HG03196 (cell line): ENCODE measurements around the gene MKI67.
"Not testable (repeated sequence)": the region's sequence is repeated elsewhere in the genome, so short reads cannot be mapped to it uniquely, and the experiment has no call there.

ENCODE experiments used
- ATAC-seq: cut with Tn5 transposase; IDR thresholded peaks from one replicate; pipeline ENCODE4 v1.9.1; 2021; ENCODE audit not compliant: unreplicated experiment

The MKI67 gene

DNA sequence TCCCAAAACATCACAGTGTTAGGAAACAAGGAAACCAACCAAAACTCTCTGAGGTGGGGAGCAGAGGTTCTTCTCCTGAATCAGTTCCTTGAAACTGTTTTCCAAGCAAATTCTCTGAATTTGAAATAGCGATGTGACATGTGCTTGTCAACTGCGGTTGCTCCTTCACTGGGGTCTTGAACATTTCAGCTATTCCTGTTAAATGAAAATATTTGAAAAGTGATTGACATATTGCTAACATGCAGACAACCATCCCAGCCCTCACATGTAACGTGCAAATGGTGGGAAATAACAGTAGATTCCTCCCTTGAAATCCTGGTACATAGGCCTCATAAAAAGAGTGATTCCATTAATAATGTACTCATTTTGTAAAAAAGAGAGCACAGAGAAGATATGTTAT, 15.9 kb downstream of the MKI67 start:
- ATAC-seq: no peak

DNA sequence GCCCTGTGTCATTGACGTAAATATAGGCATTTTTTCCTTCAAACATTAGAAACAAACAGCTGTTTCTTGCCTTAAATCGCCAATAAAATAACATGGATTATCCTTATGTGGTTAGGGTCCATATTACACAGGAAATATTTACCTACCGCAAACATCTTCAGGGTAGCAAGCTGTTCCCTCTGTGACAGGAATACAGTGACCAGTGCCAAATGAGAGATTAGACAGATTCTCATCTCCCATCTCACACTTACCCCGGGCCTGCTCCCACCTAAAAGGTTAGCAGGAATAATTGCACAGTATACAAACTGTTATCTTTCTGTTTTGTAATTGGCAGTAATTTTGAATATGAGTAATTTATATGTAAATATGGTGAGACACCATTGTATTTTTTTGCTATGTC, 16.5 kb downstream of the MKI67 start:
- no peak for ATAC-seq

DNA sequence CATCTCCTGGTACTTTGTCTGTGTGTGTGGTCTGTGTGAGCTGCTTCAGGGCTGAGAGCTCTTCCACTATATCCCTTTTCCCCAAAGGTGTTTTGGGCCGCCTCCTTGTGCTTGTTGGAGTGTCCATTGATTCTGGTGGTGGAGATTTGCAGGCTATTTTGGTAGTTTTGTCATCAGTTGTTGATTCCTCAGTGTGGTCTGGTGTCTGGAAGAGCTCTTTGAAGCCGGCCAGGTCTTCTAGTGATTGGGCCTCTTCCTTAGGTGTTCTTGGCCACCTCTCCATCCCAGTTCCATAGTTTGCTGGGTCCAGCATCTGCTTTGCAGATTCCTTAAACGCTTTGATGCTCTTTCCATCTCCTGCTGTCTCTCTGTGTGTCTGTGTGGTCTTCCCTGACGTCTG, 20.8 kb downstream of the MKI67 start:
- no peak for ATAC-seq

DNA sequence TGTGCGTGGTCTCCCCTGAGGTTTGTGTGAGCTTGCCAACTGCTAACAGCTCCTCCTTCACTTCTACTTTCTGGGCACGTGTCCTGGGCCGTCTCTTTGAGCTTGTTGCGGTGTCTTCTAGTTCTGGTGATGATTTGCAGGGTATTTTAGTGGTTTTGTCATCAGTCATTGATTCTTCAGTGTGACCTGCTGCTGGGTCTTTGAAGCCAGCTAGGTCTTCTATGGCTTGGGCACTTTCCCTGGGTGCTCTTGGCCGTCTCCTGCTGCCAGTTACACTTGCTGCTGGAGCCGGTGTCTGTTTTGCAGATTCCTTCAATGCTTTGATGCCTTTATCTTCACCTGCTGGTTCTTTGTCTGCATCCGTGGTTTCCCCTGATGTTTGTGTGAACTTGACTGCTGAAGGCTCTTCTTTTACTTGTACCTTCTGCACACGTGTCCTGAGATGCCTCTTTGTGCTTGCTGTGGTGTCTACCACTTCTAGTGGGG, 23.0 kb downstream of the MKI67 start:
- ATAC-seq: no peak

DNA sequence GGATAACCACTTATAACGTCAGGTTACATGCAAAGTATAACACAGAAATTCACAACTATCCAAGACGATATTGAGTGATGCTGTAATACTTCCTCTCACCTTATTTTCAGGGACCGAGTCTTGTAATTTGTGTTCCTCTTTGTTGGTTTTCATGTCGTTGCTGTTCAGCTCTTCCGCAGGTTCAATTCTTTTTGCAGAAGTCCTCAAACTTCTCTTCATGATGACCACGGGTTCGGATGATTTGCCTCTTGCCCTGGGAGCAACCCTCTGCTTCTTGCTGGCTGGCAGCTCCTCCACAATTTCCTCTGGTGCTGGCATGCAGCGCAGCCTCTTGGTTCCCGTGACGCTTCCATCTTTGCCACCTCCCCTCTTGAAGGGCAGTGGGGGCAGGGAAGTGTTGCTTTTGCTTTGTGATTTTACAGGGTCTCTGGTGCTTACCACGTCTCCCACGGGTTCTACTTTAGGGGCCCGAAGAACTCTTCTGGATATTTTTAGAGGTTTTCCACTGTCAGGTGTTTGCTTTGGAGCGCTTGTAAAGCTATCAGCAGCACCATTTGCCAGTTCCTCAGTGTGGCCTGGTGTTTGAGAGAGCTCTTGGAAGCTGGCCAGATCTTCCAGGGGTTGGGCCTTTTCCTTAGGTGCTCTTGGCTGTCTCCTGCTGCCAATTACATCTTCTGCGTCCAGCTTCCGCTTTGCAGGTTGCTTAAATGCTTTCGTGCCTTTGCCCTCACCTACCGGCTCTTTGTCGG, 23.6 kb downstream of the MKI67 start:
- no peak for ATAC-seq

DNA sequence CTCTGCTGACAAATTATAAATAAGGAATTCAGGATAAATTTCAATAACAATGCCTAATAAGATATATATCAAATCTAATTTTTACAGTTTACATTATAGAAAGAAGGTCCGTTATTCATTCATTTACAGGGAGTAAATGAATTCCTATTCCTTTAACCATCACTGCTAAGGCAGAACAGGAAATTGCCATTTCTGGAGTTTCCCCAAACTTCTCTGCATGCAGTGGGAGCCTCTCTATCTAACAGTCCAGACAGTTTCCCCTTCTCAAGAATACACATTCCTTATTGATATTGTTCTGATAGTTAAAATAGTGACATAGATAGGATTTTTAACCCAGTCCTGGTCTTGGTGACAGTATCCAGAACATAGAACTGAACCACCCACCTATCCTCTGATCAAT, 24.3 kb downstream of the MKI67 start:
- no peak for ATAC-seq

DNA sequence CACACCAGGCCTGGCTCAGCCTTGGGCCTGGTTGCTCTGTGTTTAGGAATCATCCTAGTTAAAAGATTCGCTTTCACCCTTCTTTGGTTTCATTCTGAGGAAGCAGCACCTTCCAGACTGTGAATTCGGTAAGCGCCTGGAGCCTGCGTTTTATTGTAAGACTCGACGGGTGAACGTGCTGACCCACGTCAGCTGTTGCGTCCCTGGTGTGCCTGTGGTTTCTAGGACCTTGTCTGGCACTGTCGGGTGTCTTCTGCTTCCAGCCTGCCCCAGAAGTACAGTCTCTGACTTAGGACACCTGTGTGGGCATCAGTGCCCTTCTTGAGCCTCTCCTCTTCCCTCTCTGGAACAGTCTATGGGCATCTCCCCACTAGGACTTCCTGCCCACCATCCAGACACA, 26.3 kb downstream of the MKI67 start:
- ATAC-seq: no peak

DNA sequence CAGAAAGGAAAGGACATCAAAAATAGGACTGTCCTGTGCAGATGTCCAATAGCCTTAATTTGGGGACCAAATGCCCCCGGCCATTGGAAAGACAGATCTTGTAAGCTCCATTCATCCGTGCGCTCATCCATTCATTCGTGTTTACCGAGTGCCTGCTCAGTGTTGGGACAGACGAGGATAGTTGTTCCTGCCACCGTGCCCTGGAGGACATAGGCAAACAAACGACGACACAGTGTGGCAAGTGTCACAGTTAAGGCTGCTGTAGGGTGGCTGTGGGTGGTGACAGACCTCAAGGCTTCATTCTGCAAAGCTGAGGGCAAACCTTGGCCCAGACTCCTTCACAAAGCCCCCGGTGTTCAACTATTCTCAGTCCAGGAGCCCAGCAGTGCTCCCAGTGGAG, 27.6 kb downstream of the MKI67 start:
- ATAC-seq: no peak

DNA sequence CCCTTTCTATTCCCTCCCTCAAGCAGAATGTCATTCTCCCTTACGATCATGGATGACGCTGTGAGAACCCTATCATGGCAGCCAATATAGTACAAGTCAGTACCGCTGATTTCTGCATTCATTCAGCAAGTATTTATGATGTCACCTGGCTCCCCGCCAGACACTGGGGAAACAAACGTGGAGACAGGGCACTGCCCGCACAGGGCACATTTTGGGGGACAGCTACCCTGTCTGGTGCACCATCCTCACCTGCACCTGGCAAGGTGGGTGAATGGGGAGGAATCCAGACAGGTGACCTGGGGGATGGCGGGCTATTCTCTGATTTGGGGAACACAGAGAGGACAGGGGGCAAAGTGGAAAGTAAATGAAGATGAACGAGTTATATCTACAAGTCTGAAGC, 28.4 kb downstream of the MKI67 start:
- no peak for ATAC-seq

DNA sequence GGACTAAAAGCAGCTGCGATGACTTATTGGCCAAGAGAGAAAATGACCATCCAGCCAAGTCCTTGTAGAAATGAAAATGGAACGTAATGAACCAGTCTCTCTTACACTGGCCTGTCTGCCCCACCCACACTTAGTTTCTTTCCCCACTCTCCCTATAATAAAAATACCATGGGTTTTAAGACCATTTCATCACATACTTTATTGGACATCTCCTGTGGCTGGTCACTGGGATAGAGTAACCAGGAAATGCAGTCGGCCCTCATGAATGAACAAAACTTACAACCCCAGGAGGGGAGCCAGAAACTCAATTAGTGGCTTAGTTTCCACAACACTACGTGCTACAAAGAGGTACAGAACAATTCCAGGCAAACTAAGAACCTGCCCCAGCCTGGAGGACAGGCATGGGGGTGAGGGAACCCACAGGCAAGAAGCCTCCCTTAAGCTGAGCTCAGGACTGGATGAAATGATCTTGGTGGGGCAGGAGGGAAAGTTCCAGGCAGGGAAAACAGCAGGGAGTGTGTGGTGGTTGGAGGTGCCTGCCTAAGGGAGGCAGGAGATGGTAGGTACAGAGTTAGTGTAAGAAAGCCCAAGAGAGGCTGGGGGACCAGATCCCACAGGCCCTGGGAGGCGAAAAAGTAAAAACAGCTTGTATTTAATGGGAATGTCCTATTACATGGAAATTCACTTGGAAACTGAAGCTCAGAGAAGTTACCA, 29.6 kb downstream of the MKI67 start:
- ATAC-seq: no peak

DNA sequence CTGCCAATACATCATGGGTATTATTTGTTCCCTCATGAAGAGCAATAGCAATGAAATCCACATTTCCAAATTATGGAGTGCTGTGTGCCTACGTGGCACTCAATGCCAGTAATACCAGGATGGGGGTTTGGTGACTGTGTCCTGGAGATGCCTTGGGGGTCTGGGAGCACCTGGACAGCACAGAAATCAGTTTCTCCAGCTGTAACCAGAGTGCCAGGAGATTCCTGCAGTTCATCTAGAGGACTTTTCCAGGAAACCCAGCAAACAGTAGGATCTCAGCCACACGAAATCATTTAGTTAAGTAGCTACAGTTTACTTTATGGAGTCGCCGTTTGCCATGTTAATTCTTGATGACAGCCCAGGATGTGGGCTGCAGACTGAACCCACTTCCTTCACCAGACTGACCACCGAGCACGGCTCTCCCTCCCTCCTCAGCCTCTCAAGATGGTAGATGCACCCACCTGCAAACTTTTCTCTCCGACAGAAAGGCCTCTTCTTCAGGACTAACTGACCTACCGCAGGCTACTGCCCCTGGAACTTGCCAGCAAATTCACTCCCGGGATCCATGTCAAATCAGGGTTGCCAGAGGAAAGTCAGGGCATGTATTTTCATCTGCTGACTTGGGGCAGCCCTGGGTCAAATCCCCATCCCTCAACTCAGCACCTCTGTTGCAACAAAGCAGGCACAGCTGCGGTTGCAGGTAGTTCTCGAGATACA, 30.3 kb downstream of the MKI67 start:
- peak; percentile 40 for ATAC-seq

DNA sequence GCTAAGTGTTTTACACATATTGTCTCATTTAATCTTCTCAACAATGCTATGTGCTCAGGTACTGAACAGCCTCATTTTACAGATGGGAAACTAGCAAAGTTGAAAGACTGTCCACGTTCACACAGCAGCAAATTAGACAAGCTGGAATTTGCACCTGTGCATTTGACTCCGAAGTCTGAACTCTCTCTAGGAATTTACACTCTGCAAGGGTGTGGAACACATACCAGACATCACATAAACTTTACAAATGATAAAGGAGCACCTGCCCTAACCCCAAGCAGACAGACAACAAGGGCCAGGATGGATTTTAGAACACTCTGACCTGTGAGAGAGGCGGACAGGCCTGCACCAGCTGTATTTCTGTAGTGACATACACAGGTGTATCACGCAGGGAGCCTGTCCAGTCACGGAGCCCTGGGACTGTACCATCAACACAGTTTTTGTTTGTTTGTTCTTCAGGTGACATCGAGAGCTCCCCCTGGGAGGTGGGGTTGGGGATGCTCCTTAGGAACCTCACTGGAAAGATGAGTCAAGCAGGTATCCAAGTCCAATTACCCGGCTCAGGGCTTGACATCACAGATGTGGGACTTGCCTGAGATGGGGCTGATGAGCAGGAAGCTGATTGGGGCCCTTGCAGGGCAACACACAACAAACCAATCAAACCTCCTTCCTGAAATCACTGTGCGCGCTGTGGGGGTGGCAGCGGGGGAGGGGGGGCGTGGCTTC, 31.0 kb downstream of the MKI67 start:
- peak; percentile 58 for ATAC-seq

DNA sequence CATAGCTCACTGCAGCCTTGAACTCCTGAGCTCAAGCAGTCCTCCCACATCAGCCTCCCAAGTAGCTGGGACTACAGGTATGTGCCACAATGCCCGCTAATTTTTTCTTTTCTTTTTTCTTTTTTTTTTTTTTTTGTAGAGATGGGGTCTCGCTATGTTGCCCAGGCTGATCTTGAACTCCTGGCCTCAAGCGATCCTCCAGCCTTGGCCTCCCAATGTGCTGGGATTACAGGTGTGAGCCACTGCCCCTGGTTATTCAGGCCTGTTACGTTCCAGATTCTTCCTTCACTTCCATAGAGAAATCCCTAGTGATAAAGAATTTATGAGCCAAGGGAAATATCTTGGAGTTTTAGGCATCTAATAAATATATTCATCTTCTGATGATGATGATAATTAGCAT, 31.6 kb downstream of the MKI67 start:
- ATAC-seq: not testable (repeated sequence)

DNA sequence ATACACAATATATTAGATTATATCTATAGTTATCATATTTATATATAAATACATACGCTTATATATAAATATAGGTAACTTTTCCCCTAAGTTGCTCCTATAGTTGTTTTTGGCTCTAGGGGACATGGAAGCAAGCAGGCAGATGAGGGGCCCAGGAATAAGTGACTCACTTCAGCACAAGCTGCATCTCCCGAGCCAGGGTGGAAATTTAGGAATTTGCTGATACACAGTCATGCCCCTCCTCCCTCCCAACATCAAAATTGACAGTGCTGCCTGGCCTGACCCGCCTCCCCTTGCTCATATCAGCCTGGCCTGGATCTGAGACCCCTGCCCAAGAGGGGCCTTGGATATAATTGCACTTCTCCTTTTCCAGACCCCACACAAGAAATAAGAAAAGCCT, 33.8 kb downstream of the MKI67 start:
- ATAC-seq: no peak

DNA sequence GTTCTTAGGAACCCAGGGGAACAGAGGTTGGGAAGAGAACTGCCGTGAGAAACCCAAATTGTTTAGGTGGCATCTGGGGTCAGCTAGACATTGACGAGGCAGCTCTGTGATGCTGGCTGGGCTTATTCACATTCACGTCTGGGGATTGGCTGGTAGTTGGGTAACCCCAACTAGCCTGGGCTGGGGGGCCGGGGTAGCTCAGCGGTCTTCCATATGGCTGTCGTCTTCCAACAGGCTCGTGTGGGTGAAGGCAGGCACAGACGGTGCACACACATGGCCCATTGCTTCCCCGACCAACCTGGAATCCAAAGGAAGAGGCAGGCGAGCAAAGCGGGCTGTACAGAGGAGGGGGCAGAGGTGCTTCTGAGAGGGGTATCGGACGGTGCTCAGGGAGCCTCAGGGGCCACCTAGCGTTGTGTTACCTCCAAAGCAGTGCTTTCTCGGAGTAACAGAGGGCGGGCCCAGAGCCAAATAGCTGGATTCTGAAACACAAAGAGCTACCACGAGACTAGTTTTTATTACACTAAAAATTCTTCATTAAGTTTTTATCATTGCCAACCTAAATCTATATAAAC, 34.5 kb downstream of the MKI67 start:
- no peak for ATAC-seq

DNA sequence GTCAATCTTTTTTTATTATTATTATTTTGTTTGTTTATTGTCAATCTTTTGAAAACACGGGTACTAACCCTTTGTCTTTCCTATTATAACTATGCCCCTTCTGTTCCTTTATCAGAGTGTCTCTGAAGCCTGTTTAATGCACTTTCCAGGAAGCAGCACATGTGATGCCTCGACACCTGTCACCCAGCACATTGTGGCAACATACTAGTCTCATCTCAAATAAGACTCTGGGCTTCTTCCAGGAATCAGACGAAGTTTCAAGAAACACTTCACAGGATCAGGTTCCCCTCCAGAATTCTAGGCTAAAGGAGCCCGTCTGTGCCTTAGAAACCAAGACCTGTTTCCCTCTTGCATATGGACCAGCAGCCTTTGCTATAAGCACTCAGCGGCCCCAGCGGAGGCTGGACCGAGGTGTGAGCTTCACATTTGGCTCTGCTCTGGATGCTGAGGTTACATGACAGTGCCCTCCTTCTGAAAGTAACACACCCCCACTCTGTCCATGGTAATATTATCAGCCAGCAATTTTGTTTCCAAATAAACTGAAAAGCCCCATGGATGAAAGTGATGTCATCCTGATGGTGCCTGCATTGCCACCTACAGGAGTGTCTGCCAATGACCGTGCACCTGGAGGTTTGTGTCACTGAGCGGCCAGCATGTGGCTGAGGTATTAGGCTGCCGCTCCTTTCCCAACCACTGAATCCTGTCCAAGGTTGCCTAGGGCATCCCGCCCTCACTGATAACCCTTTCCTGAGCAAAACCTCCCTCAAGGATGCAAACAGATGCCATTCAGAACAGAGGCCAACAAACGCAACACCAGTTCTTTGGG, 38.1 kb downstream of the MKI67 start:
- no peak for ATAC-seq

DNA sequence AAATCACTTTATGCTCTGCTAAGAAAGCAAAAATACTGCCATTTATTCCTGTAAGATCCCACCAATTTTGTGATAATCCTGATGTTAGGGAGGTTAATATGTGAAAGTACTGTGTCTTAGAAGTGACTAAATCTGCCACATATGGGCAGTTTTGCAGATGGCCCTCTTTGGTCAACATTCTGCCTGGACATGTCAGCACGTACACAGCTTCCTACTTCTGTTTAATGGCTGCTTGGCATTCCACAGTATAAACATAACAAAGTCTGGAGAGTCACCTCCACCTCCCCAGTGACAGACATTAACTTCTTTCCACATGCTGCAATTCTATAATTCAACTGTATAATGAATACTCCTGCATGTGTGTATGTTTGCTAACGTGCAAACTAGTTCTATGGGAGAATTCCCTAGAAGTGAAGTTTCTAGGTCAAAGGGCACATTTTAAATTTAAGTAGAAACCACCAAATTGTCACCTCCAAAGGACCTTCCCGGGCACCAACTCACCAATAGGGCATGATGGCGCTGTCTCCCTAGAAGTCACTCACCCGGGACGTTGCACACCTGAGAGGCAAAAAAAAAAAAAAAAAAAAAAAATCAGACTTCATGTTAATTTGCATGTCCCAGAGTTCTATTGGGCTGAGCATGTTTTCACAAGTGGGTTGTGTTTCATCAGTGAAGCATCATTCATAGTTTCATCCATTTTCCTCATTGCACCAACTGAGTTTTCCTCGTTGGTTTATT, 38.9 kb downstream of the MKI67 start:
- no peak for ATAC-seq

DNA sequence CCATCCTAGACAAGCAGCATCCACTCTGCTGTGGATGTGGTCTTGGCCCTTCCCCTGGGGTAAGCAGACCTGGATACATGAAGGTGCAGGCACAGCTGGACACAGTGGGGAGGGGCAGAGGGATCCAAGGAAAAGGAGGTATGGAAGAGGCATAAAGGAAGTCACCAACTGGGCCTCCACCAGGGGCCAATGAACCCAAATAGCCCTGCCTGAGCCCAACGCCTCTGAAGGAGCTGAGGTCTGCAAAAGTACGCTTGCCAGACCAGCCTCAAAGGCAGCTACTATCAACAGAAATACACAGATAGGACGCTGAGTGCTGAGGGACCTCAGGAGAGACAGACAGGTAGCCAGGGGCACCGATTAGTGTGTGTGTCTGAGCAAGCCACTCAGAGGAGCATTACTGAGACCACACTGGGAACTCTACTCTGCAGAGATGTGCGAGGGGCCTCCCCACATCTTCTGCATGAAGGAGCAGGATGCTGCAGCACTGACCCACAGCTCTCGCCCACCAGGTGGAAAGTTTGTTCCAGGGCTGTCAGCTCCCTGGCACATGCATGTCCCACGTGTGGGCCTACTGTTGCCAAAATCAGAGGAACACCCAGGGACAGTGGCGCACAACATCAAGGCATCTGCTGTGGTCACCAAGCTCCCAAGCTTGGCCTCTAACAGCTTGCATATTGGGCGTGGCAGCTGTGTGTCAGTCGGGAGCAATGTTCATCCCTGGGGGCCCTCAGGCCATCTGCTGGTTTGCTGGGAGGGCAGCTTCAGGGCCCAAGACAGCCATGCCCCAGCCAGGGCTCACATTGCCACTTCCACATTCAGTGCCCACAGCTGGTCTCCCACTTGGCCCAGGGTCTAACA, 40.0 kb downstream of the MKI67 start:
- no peak for ATAC-seq
